Measurements from ENCODE around the gene BCKDHB. TPM values are rescaled to one million over a fixed set of nuclear protein-coding genes. Genes with fewer than 3 reads are reported as not detected.
"Not testable (repeated sequence)": the region's sequence is repeated elsewhere in the genome, so short reads cannot be mapped to it uniquely, and the experiment has no call there.

BCKDHB gene
- total RNA-seq, 1 donor from 2014 or later, result 27.4 TPM

DNA sequence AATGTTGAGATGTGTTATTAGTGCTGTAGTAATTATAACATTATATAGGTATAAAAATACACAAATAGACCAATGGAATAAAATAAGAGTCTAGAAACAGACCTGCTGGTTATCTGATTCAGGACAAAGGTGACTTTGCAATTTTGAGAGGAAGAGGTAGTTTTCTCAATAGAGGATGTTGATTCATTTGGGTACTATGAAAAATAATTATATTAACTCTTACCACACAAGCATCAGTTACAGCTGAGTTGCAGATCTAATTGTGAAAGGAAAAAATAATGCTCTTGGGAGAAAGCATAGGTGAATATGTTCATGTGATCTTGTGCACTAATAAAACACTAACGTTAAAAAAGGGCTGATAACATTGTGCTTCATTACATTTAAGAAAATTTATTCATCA, 103.0 kb downstream of the BCKDHB start:
- DNase-seq, result no peak

- DNase-seq, result peak; percentile 84
These were observed 104.1 kb downstream of the BCKDHB start for GRCh38 chr6:80210618-80211017.

- no peak for DNase-seq
These were observed 104.8 kb downstream of the BCKDHB start for GRCh38 chr6:80211286-80211685.

- DNase-seq, result not testable (repeated sequence)
These were observed 105.4 kb downstream of the BCKDHB start for GRCh38 chr6:80211890-80212289.

GRCh38 chr6:80214436-80215022, 108.1 kb downstream of the BCKDHB start:
- peak; percentile 75 for DNase-seq

DNA sequence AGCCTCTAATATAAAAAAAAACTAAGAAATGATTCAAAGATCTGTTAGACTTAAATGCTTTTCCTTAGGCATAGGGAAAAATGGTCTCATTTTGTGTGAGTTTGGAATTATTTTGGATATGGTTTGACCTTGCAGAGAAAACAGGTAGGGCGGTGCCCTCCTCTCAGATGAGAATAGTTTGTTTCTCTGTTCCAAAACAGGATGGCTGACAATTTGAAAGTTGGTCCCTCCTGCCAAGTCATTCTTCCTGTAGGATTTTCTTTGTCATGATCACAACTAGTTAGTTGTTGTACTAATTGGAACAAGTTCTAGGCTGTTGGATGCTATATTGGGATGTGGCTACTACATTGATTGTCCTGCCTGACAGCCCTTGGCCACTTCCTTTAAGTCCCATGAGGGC, 108.6 kb downstream of the BCKDHB start:
- DNase-seq, result no peak

- DNase-seq, result peak; percentile 48
These were observed 111.3 kb downstream of the BCKDHB start for GRCh38 chr6:80217794-80218193.

DNA sequence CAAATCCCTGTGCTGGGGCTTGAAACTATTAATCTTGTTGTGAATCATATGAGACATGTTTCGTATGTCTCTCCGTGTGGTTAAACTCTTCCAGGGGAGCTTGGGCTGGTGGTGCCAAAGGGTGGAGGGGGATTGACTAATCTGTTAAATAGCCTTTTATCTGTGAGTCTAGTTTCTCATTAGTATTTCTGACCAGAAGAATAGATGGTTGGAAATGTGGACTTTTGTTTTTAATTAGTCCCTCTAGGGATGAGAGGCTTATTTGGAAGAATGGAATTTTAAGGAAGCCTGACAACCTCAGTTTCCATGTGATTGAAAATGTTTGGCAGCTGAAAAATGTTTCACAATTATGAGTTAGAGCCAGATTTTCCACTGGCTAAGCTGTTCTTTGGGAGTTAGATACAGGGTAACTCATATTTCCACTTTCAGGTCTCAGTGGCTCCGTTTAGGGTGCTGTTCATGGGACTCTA, 117.3 kb downstream of the BCKDHB start:
- no peak for DNase-seq

DNA sequence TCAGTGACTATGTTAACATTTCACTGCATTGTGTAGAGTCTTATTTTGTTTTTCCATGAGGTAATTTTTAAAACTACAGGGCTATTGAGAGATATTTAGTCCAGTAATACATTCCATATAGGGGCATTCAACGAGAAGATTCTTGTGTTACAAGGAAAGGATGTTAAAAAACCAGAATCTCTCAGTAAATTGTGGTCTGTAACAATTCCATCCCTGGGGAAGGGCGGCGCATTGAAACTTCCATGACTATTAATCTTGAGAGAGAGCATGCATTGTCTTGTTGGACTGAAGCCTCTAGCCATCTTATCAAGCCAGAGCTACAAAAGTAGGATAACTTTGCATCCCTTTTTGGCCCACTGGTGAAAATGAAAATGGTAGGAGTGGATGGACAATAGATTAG, 119.7 kb downstream of the BCKDHB start:
- no peak for DNase-seq

- DNase-seq, result no peak
These were observed 120.2 kb downstream of the BCKDHB start for GRCh38 chr6:80226699-80227098.

- DNase-seq, result no peak
These were observed 121.2 kb downstream of the BCKDHB start for GRCh38 chr6:80227545-80228105.

- DNase-seq, result no peak
These were observed 126.8 kb downstream of the BCKDHB start for GRCh38 chr6:80233262-80233661.

DNA sequence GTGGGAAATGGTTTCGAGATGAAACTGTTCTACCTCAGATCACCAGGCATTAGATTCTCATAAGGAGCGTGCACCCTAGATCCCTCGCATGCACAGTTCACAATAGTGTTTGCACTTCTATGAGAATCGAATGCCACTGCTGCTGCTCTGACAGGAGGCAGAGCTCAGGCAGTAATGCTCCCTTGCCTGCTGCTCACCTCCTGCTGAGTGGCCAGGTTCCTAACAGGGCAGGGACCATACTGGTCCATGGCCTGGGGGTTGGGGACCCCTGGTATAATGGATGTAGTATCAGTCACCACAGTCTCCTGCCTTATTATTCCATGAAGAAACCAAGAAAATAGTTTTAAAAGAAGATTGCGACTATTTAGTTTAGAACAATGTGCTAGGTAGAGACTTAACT, 127.5 kb downstream of the BCKDHB start:
- no peak for DNase-seq

DNA sequence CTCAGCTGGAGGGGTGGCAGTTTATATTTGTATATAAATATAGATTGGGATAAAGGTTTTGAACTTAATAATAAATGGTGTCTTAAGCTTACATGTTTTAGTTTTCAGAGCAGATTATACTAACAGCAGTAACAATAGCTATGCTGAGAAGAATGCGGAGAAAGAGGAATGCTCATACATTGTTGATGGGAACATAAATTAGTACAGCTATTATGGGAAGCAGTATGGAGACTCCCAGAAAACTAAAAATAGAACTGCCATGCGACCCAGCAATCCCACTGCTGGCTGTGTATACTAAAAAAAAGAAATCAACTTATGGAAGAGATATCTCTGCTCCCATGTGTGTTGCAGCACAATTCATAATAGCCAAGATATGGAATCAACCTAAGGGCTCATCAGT, 127.9 kb downstream of the BCKDHB start:
- peak; percentile 17 for DNase-seq

DNA sequence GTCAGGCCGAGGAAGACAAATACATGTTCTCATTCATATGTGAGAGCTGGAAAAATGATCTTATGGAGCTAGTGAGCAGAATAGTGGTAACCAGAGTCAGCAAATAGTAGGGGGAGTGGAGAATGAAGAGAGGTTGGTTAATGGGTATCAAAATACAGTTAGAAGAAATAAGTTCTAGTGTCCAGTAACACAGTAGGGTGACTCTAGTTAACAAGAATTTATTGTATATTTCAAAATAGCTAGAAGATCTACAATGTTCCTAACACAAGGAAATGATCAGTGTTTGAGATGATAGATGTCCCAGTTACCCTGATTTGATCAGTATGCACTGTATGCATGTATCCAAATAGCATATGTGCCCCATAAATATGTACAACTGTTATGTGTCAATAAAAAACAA, 128.4 kb downstream of the BCKDHB start:
- no peak for DNase-seq

DNA sequence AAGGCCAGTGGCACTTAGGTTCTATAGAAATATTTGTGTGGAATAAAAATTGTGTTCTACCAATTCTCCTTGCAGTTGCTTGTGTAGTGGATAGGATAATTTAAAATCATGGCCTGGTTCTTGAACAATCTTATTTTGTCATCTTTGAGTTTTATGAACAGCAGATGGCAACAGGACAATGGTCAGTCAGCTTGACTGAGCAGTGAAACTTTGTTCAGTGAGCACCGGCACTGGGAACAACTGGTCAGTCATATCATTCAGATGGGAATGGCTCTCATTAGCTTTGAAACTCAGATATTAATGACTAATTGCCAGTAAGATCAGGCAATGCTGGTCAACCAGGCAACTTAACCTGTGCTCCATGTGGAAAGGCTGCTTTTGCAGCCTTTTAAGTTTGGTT, 129.2 kb downstream of the BCKDHB start:
- no peak for DNase-seq

DNA sequence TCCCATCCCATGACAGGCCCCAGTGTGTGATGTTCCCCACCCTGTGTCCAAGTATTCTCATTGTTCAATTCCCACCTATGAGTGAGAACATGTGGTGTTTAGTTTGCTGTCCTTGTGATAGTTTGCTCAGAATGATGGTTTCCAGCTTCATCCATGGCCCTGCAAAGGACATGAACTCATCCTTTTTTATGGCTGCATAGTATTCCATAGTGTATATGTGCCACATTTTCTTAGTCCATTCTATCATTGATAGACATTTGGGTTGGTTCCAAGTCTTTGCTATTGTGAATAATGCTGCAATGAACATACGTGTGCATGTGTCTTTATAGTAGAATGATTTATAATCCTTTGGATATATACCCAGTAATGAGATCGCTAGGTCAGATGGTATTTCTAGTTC, 132.3 kb downstream of the BCKDHB start:
- DNase-seq, result not testable (repeated sequence)

DNA sequence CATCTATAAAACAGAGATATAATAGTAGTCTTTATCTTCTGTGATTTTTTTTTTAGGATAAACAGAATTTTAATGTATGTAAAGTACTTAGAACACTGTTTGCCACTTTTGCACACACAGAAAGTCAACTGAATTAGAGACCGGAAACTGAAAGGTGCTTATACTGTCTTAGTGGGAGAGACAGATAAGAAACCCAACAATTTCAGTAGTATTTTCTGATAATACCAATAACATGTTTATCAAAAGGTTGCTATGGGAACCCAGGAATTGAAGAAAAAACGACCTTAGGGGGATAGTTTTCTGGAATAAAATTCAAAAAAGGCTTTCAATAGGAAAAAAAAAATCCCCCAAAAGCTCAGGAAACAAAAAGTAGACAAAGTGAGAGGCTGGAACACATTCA, 138.6 kb downstream of the BCKDHB start:
- no peak for DNase-seq

DNA sequence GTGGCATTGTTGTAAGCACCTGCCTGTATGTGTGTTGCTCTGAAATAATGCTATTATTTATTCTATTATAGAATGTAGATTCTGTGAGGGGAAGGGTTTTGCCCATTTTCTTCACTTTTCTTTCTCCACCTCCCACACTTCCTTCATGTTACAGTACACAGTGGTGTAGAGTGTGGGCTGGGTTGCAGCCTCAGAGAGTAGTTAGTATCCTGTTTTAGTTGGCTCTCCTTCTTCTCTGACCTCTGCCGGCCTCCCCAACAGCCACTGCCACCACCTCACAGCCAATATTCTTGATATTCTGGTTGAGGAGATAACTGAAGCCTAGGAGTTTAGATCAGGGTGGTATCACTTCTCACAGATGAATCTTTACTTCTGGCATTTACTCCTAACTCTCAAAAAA, 143.4 kb downstream of the BCKDHB start:
- no peak for DNase-seq

- no peak for DNase-seq
These were observed 144.0 kb downstream of the BCKDHB start for GRCh38 chr6:80250391-80250997.

- no peak for DNase-seq
These were observed 144.8 kb downstream of the BCKDHB start for GRCh38 chr6:80251321-80251720.

GRCh38 chr6:80254716-80255115, 148.2 kb downstream of the BCKDHB start:
- DNase-seq, result no peak

GRCh38 chr6:80256691-80257090, 150.2 kb downstream of the BCKDHB start:
- DNase-seq, result no peak

- DNase-seq, result peak; percentile 74
These were observed 152.6 kb downstream of the BCKDHB start for GRCh38 chr6:80259118-80259517.

All from tongue (tissue), 2 donors.